MM.1S (cell line): ENCODE results near the gene GATAD2A.

ENCODE experiments used
- CTCF ChIP-seq: fragments of 300-600 bp; sonication (generic); IDR thresholded peaks from 2 replicates; pipeline ENCODE4 v1.5.1; 2016; ENCODE audit warnings: antibody characterized with exemption, low read length, mixed read lengths
- EZH2phosphoT487 ChIP-seq: fragments of 300-600 bp; sonication (generic); IDR thresholded peaks from 2 replicates; pipeline ENCODE4 v1.6.1; 2018; ENCODE audit warnings: antibody characterized with exemption, low read length

- TF ChIP-seq CTCF (no peak), EZH2phosphoT487 (no peak)
Measured at GRCh38 chr19:19457671-19458070, 52.2 kb downstream of the GATAD2A start.
